Measurements from ENCODE around the gene GRK5. TPM values are rescaled to one million over a fixed set of nuclear protein-coding genes. Genes with fewer than 3 reads are reported as not detected.

Gene GRK5
- total RNA-seq, 1 experiment from 2014 or later, result 1.2 TPM

GRCh38 chr10:119282446-119282845 lies 75.1 kb downstream of the GRK5 start:
- H3K4me1 ChIP-seq (ENCODE audit: insufficient read depth, low read length), result no peaks in the 10 kb centered on the region
- H3K4me1 Mint-ChIP-seq, result peaks cover 0 to 11% of the 10 kb centered on the region in 2 experiments; a peak in 2 of 4 replicates

More at GRCh38 chr10:119282446-119282845, 75.1 kb downstream of the GRK5 start:
- H3K27ac ChIP-seq (ENCODE audit: insufficient read length, low read depth, low read length), result no peak overlapping the region
- peaks cover 5% of the 10 kb centered on the region for H3K27me3 Mint-ChIP-seq (ENCODE audit: low read depth)
- no peak overlapping the region for H3K4ac ChIP-seq (ENCODE audit: low read depth, low read length)
- H4K8ac ChIP-seq (replicated peaks; ENCODE audit: insufficient read length, low read depth, low read length), result no peak overlapping the region
- H3K9ac ChIP-seq (ENCODE audit: extremely low read depth, insufficient read length, low read length), result no peak overlapping the region
- H3K23ac ChIP-seq (ENCODE audit: insufficient read length, low read depth, low read length), result no peak overlapping the region
- peak overlapping the region in 1 of 3 experiments; percentile 88; a peak in 1 of 7 replicates for H3K27ac Mint-ChIP-seq
- no peaks in the 10 kb centered on the region for H3K23me2 ChIP-seq (ENCODE audit: insufficient read length, low read depth, low read length, poor library complexity, severe bottlenecking)
- H3K14ac ChIP-seq (ENCODE audit: insufficient read depth, low read length), result peak overlapping the region; percentile 22; the same call in 1 of the 2 replicates
- H3K79me1 ChIP-seq (ENCODE audit: insufficient read depth, low read depth, low read length, poor library complexity, severe bottlenecking), result no peaks in the 10 kb centered on the region
- WGBS (ENCODE audit: extremely low coverage, insufficient read length, low lambda C conversion rate), result no CpG with 5 or more reads among the region's 9 CpGs
- DNase-seq, result no peak
- H2BK12ac ChIP-seq (ENCODE audit: insufficient read length, low read depth, low read length), result no peak overlapping the region
- no peaks in the 10 kb centered on the region for H3K79me2 ChIP-seq (ENCODE audit: insufficient read depth, low read length)
- no peaks in the 10 kb centered on the region for H3K36me3 Mint-ChIP-seq (ENCODE audit: insufficient read depth in 1 of 3, low read depth in 3 of 3)
- no peaks in the 10 kb centered on the region for H4K20me1 ChIP-seq (ENCODE audit: control insufficient read depth, insufficient read depth, insufficient read length)
- H3K27me3 ChIP-seq (ENCODE audit: insufficient read depth, low read length), result no peaks in the 10 kb centered on the region
- H3K56ac ChIP-seq (ENCODE audit: insufficient read length, low read depth, low read length), result no peak overlapping the region
- no peak overlapping the region for H4K91ac ChIP-seq (ENCODE audit: insufficient read length, low read depth, low read length)
- no peak for TF ChIP-seq CTCF (conservative IDR thresholded peaks at IDR 0.05)
- H2AFZ ChIP-seq (ENCODE audit: low read length), result no peak overlapping the region
- no peaks in the 10 kb centered on the region for H3K9me3 Mint-ChIP-seq
- no peak overlapping the region for H3K4me3 Mint-ChIP-seq
- H3K4me2 ChIP-seq (ENCODE audit: insufficient read depth, insufficient read length, low read length), result no peak overlapping the region
- no peak overlapping the region for H2BK15ac ChIP-seq (ENCODE audit: low read depth, low read length)
- no peaks in the 10 kb centered on the region for H3K9me3 ChIP-seq (ENCODE audit: control insufficient read depth, low read depth, low read length)
- no peak overlapping the region for H2BK20ac ChIP-seq (ENCODE audit: low read depth, low read length, poor library complexity, severe bottlenecking)
- no peak overlapping the region for H4K5ac ChIP-seq (ENCODE audit: insufficient read length, low read depth, low read length)
- no peak overlapping the region for H2BK120ac ChIP-seq (ENCODE audit: low read depth, low read length, poor library complexity, severe bottlenecking)
- H3K18ac ChIP-seq (ENCODE audit: insufficient read length, low read depth, low read length), result no peak overlapping the region
- H3T11ph ChIP-seq (ENCODE audit: low read length), result no peak overlapping the region
- no peak overlapping the region for H2BK5ac ChIP-seq (ENCODE audit: insufficient read length, low read length)
- H2AK5ac ChIP-seq (ENCODE audit: insufficient read length, low read length), result no peak overlapping the region

All from H9 (cell line).